ENCODE data around the gene ZNF256. TPM values are rescaled to one million over a fixed set of nuclear protein-coding genes. Genes with fewer than 3 reads are reported as not detected.
A peak's percentile ranks its signal among the peaks of the same experiment; 100 is the strongest.

ZNF256 gene
- total RNA-seq, 1 experiment from 2014 or later, result 0.54 TPM

DNA sequence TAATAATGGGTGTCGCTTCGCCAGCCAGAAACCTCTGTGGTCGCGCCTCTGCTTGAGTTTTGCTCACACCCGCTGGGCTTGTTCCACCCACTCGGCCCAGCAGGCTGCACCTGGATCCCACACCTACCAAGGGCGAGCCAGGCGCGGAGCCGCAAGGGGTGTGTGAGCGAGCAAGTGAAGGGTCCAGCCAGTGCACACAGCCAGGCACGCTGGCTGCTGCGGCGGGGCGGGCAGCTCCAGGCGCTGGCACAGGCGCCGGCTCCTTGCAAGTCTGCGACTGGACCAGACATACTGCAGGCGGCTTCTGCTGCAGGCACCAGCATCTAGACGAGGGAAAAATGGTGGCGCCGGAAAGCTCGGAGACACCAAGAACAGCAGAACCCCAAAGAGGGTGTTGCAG, 1.8 kb upstream of the ZNF256 start:
- CTCF ChIA-PET, result no interaction called here
- intact Hi-C loops (cut with micrococcal nuclease), result no loop called here
- Mint-ChIP-seq H3K27ac (ENCODE audit: low read depth, unreplicated experiment) (no peak overlapping the region), H3K27me3 (ENCODE audit: insufficient read depth, unreplicated experiment) (no peaks in the 10 kb centered on the region), H3K9me3 (ENCODE audit: unreplicated experiment) (peaks cover 37% of the 10 kb centered on the region), H3K36me3 (ENCODE audit: insufficient read depth, unreplicated experiment) (no peaks in the 10 kb centered on the region), H3K4me3 (ENCODE audit: unreplicated experiment) (no peak overlapping the region), H3K4me1 (ENCODE audit: insufficient read depth, unreplicated experiment) (no peaks in the 10 kb centered on the region)
- no TSS peak for BruUV-seq (replicated peaks)
- POLR2A ChIA-PET, result no interaction called here
- TF ChIP-seq, protein P1, sequence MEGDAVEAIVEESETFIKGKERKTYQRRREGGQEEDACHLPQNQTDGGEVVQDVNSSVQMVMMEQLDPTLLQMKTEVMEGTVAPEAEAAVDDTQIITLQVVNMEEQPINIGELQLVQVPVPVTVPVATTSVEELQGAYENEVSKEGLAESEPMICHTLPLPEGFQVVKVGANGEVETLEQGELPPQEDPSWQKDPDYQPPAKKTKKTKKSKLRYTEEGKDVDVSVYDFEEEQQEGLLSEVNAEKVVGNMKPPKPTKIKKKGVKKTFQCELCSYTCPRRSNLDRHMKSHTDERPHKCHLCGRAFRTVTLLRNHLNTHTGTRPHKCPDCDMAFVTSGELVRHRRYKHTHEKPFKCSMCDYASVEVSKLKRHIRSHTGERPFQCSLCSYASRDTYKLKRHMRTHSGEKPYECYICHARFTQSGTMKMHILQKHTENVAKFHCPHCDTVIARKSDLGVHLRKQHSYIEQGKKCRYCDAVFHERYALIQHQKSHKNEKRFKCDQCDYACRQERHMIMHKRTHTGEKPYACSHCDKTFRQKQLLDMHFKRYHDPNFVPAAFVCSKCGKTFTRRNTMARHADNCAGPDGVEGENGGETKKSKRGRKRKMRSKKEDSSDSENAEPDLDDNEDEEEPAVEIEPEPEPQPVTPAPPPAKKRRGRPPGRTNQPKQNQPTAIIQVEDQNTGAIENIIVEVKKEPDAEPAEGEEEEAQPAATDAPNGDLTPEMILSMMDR (IDR thresholded peaks at IDR 0.05; ENCODE audit: unreplicated experiment), result no peak
- DNase-seq (ENCODE audit: unreplicated experiment), result no peak

DNA sequence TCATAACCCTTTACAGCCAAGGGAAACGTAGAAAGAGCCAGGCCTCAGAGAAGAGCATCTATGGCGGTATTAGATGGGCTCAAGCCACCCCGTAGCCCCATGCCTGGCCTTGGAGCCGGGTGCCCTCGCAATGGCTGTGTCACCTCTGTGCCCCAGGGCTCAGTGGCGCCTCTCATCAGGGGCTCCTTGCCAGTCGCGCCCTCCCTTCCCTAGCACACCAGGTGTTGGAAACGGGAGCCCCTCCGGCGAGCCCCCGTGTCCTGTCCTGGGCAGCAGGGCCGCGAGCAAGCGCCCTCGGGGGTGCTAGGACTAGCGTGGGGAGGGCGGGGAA, 453 bp downstream of the ZNF256 start:
- Mint-ChIP-seq H3K36me3 (ENCODE audit: insufficient read depth, unreplicated experiment) (no peaks in the 10 kb centered on the region), H3K9me3 (ENCODE audit: unreplicated experiment) (peaks cover 37% of the 10 kb centered on the region), H3K4me3 (ENCODE audit: unreplicated experiment) (peak overlapping the region; percentile 59), H3K27ac (ENCODE audit: low read depth, unreplicated experiment) (no peak overlapping the region), H3K4me1 (ENCODE audit: insufficient read depth, unreplicated experiment) (no peaks in the 10 kb centered on the region), H3K27me3 (ENCODE audit: insufficient read depth, unreplicated experiment) (no peaks in the 10 kb centered on the region)
- DNase-seq (ENCODE audit: unreplicated experiment), result no peak
- POLR2A ChIA-PET, result no interaction called here
- intact Hi-C loops (cut with micrococcal nuclease), result no loop called here
- BruUV-seq (replicated peaks), result TSS peak; percentile 49
- TF ChIP-seq, protein P1 (IDR thresholded peaks at IDR 0.05; ENCODE audit: unreplicated experiment), result no peak
- CTCF ChIA-PET, result no interaction called here

DNA sequence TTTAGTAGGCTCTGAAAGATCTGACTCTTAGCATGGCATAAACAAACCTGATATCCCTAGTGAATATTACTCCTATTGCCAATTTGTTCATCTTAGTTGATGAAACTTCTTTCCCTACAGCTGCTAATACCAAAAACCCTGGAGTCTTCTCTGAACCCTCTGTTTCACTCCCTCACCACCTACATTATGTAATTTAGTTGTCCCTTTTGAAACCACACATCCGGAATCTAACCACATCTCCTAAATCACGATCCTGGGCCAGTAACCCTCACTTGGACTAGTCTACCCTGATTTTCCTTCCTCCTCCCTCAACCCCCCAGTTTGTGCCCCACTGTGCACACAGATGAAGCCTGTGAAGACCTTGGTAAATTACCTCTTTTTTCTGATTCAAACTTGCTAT, 1.2 kb downstream of the ZNF256 start:
- H3K27me3 Mint-ChIP-seq (ENCODE audit: insufficient read depth, unreplicated experiment), result no peaks in the 10 kb centered on the region
- H3K9me3 Mint-ChIP-seq (ENCODE audit: unreplicated experiment), result peaks cover 42% of the 10 kb centered on the region
- no peak for DNase-seq (ENCODE audit: unreplicated experiment)
- H3K4me1 Mint-ChIP-seq (ENCODE audit: insufficient read depth, unreplicated experiment), result no peaks in the 10 kb centered on the region
- TF ChIP-seq, protein P1 (IDR thresholded peaks at IDR 0.05; ENCODE audit: unreplicated experiment), result no peak
- BruUV-seq (replicated peaks), result no TSS peak
- POLR2A ChIA-PET, result interaction anchor here (0.8 kb wide), 2 partner anchors 30 to 173 kb away, joined by 3 read pairs; partner anchors contain the start of gene ZNF417
- no peak overlapping the region for H3K4me3 Mint-ChIP-seq (ENCODE audit: unreplicated experiment)
- no peak overlapping the region for H3K27ac Mint-ChIP-seq (ENCODE audit: low read depth, unreplicated experiment)
- no peaks in the 10 kb centered on the region for H3K36me3 Mint-ChIP-seq (ENCODE audit: insufficient read depth, unreplicated experiment)
- CTCF ChIA-PET, result interaction anchor here (0.6 kb wide), 1 partner anchor 441 kb away, joined by 3 read pairs; no protein-coding TSS in a partner anchor
- intact Hi-C loops (cut with micrococcal nuclease), result no loop called here

DNA sequence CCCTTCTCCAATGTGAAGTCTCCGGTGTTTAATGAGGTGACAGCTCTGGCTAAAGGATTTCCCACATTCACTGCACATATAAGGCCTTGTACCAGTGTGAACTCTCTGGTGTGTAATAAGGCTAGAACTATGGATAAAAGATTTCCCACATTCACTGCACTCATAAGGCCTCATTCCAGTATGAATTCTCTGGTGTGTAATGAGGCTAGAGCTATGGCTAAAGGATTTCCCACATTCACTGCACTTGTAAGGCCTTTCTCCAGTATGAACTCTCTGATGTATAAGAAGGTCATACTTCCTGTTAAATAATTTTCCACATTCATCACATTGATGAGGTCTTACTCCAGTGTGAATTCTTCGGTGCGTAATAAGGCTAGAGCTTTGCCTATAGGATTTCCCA, 5.9 kb downstream of the ZNF256 start:
- ChIA-PET POLR2A (no interaction called here), CTCF (no interaction called here)
- no peaks in the 10 kb centered on the region for H3K4me1 Mint-ChIP-seq (ENCODE audit: insufficient read depth, unreplicated experiment)
- intact Hi-C loops (cut with micrococcal nuclease), result no loop called here
- H3K27ac Mint-ChIP-seq (ENCODE audit: low read depth, unreplicated experiment), result no peak overlapping the region
- peaks cover 43% of the 10 kb centered on the region for H3K9me3 Mint-ChIP-seq (ENCODE audit: unreplicated experiment)
- no peak for DNase-seq (ENCODE audit: unreplicated experiment)
- no peaks in the 10 kb centered on the region for H3K27me3 Mint-ChIP-seq (ENCODE audit: insufficient read depth, unreplicated experiment)
- no peak overlapping the region for H3K4me3 Mint-ChIP-seq (ENCODE audit: unreplicated experiment)
- BruUV-seq (replicated peaks), result no TSS peak
- no peaks in the 10 kb centered on the region for H3K36me3 Mint-ChIP-seq (ENCODE audit: insufficient read depth, unreplicated experiment)
- TF ChIP-seq, protein P1 (IDR thresholded peaks at IDR 0.05; ENCODE audit: unreplicated experiment), result no peak
